Stromal cell of bone marrow (primary cell): ENCODE data around the gene GALNT8.

Experiments
- DNase-seq: peaks from one replicate; pipeline ENCODE4 v3.0.0-alpha.2; 2012; ENCODE audit warnings: low read depth

The GALNT8 gene

GRCh38 chr12:4800555-4800954 is 80.4 kb downstream of the GALNT8 start:
- DNase-seq: no peak

GRCh38 chr12:4802841-4803240 is 82.6 kb downstream of the GALNT8 start:
- DNase-seq: no peak

GRCh38 chr12:4806439-4807115 is 86.4 kb downstream of the GALNT8 start:
- DNase-seq: no peak

GRCh38 chr12:4807116-4807783 is 87.0 kb downstream of the GALNT8 start:
- DNase-seq: no peak

- DNase-seq: no peak
Observed at GRCh38 chr12:4807813-4808212, 87.6 kb downstream of the GALNT8 start.

GRCh38 chr12:4809013-4809448 is 88.8 kb downstream of the GALNT8 start:
- no peak for DNase-seq

- DNase-seq: no peak
Observed at GRCh38 chr12:4809449-4810218, 89.4 kb downstream of the GALNT8 start.

GRCh38 chr12:4810219-4810671 is 90.0 kb downstream of the GALNT8 start:
- DNase-seq: no peak

- no peak for DNase-seq
Observed at GRCh38 chr12:4812624-4813327, 92.6 kb downstream of the GALNT8 start.

- no peak for DNase-seq
Observed at GRCh38 chr12:4813741-4814140, 93.5 kb downstream of the GALNT8 start.

- DNase-seq: no peak
Observed at GRCh38 chr12:4814485-4814884, 94.3 kb downstream of the GALNT8 start.

GRCh38 chr12:4816744-4817525 is 96.7 kb downstream of the GALNT8 start:
- no peak for DNase-seq

- no peak for DNase-seq
Observed at GRCh38 chr12:4817880-4818279, 97.7 kb downstream of the GALNT8 start.

- DNase-seq: peak; percentile 67
Observed at GRCh38 chr12:4819654-4820053, 99.5 kb downstream of the GALNT8 start.

GRCh38 chr12:4820971-4821370 is 100.8 kb downstream of the GALNT8 start:
- DNase-seq: no peak
